Brain pericyte (primary cell): ENCODE measurements around the gene WDPCP.
"Not testable (repeated sequence)": the region's sequence is repeated elsewhere in the genome, so short reads cannot be mapped to it uniquely, and the experiment has no call there.

ENCODE experiments used
- DNase-seq: peaks from one replicate; pipeline ENCODE4 v3.0.0-alpha.2; 2012; ENCODE audit warnings: low read depth, low spot score

The WDPCP gene

GRCh38 chr2:63357722-63358121, 230.6 kb downstream of the WDPCP start:
- not testable (repeated sequence) for DNase-seq

DNA sequence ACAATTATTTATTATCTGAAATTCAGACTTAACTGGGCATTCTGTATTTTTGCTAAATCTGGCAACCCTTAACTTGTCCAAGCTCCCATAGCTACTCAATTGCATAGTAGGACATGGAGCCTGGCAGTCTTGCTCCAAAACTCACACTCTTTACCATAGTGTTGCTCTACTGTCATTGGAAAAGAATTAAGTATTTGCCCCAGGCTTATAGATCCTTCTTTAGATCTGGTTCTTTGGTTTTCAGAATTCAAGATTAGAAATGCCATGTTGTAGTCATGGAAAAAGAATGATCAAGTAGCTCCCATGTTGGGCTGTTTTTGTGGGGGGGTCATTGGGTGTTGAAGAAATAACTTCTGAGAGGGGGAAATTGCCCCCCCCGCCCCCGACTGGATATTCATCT, 240.9 kb downstream of the WDPCP start:
- DNase-seq, result no peak

- no peak for DNase-seq
These were observed 241.9 kb downstream of the WDPCP start for GRCh38 chr2:63346411-63346810.

DNA sequence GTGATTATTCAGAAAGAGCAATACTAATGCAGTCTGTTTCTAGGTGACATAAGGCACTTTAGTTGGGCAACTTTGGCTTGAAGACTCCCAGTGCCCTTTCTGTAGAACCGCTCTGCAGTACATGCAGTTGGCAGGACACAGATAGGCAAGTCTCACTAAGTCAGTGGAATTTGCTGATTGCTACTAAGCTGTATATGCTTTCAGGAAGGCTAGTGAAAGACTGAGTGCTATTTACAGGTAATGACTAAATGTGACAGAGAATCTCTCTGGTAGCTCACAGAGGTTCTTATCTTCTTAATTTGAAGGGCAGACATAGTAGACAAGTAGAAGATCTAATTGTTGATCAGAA, 243.0 kb downstream of the WDPCP start:
- no peak for DNase-seq

GRCh38 chr2:63344575-63345284, 243.5 kb downstream of the WDPCP start:
- no peak for DNase-seq

- no peak for DNase-seq
These were observed 244.7 kb downstream of the WDPCP start for GRCh38 chr2:63343397-63344109.

DNA sequence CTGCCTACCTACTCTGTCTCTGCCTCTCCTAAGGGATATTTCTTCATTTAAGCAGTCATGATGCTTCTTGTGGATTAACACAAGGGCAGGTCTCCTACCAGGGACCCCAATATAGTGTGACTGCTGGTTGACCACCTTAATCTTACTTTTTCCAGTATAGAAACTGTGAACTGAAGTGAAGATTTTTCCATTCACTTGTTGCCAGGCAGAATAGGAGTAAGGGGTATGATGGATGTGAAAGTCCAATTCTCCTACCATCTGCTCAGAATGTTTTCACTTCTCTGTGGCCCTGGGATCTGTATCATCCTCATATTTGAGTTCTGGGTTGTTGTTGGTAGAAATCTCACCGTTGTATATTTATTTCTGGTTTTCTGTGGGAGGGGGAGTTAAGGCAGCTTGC, 247.8 kb downstream of the WDPCP start:
- no peak for DNase-seq

GRCh38 chr2:63334910-63335309, 253.4 kb downstream of the WDPCP start:
- DNase-seq, result no peak

- no peak for DNase-seq
These were observed 261.8 kb downstream of the WDPCP start for GRCh38 chr2:63326473-63326872.

- DNase-seq, result not testable (repeated sequence)
These were observed 264.6 kb downstream of the WDPCP start for GRCh38 chr2:63323662-63324061.

GRCh38 chr2:63321973-63322372, 266.3 kb downstream of the WDPCP start:
- DNase-seq, result not testable (repeated sequence)

GRCh38 chr2:63320669-63321068, 267.6 kb downstream of the WDPCP start:
- no peak for DNase-seq

DNA sequence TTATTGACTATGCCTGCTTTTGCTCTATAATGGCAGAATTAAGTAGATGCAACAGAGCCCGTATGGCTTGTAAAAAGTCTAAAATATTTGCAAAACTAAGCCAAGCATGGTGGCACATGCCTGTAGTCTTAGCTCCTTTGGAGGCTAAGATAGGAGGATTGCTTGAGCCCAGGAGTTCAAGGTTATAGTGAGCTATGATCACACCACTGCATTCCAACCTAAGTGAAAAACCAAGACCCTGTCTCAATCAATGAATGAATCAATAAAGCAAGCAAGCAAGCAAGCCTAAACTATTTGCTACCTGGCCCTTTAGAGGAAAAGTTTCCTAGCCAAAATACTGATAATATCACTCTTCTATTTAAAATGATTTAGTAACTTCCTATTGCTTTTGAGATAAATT, 277.7 kb downstream of the WDPCP start:
- DNase-seq, result no peak

- no peak for DNase-seq
These were observed 286.8 kb downstream of the WDPCP start for GRCh38 chr2:63301481-63301880.

DNA sequence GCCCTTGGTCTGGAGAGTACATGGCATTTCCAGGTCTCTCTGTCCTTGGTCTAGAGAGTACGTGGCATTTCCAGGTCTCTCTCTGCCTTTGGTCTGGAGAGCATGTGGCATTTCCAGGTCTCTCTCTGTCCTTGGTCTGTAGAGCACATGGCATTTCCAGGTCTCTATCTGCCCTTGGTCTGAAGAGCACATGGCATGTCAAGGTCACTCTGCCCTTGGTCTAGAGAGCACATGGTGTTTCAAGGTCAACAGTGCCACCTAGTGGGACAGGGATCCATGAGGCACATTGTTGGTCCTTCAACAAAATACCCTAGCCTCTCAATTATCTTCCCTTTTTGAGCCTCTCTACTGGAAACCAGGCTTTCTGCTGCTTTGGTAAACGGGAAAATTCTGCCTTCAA, 287.4 kb downstream of the WDPCP start:
- no peak for DNase-seq

GRCh38 chr2:63287956-63288355, 300.3 kb downstream of the WDPCP start:
- no peak for DNase-seq

DNA sequence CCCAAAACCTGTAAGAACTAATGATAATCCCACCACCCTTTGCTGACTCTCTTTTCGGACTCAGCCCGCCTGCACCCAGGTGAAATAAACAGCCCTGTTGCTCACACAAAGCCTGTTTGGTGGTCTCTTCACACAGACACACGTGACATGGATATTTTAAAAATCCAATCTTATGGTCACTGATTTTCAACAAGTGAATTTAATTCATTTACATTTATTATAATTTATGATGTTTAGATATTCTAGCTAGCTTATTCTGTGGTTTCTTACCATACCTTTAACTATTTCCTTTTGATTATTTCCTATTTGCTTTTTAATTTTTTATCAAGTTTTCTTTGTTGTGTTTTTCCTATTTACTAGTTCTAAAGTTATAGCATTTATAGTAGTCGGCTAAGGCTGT, 301.8 kb downstream of the WDPCP start:
- DNase-seq, result not testable (repeated sequence)

GRCh38 chr2:63283273-63283672, 305.0 kb downstream of the WDPCP start:
- DNase-seq, result no peak

GRCh38 chr2:63272560-63272959, 315.7 kb downstream of the WDPCP start:
- no peak for DNase-seq

GRCh38 chr2:63270717-63271116, 317.6 kb downstream of the WDPCP start:
- no peak for DNase-seq

DNA sequence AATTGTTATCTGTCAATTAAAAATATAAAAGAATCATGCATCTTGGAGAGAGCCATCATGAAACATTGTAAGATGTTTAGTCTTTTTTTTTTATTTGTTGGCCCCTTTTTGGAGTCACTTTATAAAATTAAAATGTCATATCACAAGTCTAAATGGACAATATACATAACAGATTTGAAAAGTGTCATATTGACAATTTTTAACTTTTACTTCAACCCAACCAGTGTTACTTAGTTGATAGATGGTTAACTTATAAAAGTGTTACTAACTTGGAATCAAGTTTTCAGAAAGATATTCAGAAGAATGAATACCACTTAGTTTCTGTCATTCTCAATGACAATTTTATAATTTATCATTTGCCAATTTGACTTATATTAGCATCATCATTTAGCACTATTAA, 319.3 kb downstream of the WDPCP start:
- no peak for DNase-seq

- no peak for DNase-seq
These were observed 327.1 kb downstream of the WDPCP start for GRCh38 chr2:63261137-63261621.

DNA sequence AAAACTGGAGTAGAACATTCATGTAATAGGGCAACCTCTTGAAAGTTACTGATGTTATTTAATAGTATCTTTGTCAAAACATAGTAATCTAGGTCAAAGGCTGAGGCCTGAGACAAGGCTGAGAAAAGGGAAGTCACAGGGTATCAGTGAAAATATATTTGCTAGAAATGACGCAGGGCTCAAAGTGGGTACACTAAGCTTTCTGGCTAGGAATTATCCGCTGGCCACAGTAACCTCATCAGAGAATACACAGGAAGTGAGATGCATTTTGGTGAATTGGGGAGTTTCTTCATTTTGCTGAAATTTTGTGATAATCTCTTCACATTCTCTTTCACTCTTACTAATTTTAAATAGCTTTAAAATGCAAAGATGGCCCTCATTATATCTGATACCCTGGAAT, 330.8 kb downstream of the WDPCP start:
- no peak for DNase-seq
